Astrocyte (in vitro differentiated cells and primary cell): Measurements from ENCODE around the gene GALNT18. TPM values are rescaled to one million over a fixed set of nuclear protein-coding genes. Genes with fewer than 3 reads are reported as not detected.

Experiments
- DNase-seq: peaks from one replicate; pipeline ENCODE4 v3.0.0-alpha.2; 2010; ENCODE audit warnings: low read depth
- FAIRE-seq: peaks from 2 replicates; lab custom pipeline; 2011; peaks lifted over from hg19 to GRCh38; lab: Jason Lieb, UNC
- H2AFZ ChIP-seq: 2 replicates; pipeline ENCODE4 v1.6.0; 2012; ENCODE audit warnings: low read depth, low read length, inconsistent platforms
- H3K27ac ChIP-seq: 2 replicates; pipeline ENCODE4 v1.5.1; 2011; ENCODE audit warnings: low read depth, low read length, inconsistent platforms
- H3K27me3 ChIP-seq: 2 replicates; pipeline ENCODE4 v1.6.0; 2011; ENCODE audit warnings: low read length, inconsistent platforms; ENCODE audit not compliant: insufficient read depth
- H3K36me3 ChIP-seq: 2 replicates; pipeline ENCODE4 v1.5.1; 2011; ENCODE audit warnings: low read length, inconsistent platforms; ENCODE audit not compliant: insufficient read depth
- H3K4me1 ChIP-seq: 2 replicates; pipeline ENCODE4 v1.5.1; 2011; ENCODE audit warnings: low read length, inconsistent platforms; ENCODE audit not compliant: insufficient read depth
- H3K4me2 ChIP-seq: 2 replicates; pipeline ENCODE4 v1.6.0; 2012; ENCODE audit warnings: low read length, inconsistent platforms
- H3K4me3 ChIP-seq: 2 replicates; pipeline ENCODE4 v1.5.1; 2011; ENCODE audit warnings: low read depth, mild to moderate bottlenecking, low read length, inconsistent platforms; ENCODE audit not compliant: insufficient read depth
- H3K79me2 ChIP-seq: 2 replicates; pipeline ENCODE4 v1.6.0; 2012; ENCODE audit warnings: mild to moderate bottlenecking, low read length, inconsistent platforms; ENCODE audit not compliant: insufficient read depth
- H3K9ac ChIP-seq: 2 replicates; pipeline ENCODE4 v1.6.0; 2012; ENCODE audit warnings: mild to moderate bottlenecking, low read length, inconsistent platforms
- H3K9me3 ChIP-seq: 2 replicates; pipeline ENCODE4 v1.5.1; 2012; ENCODE audit warnings: low read depth, mild to moderate bottlenecking, low read length, inconsistent platforms; ENCODE audit not compliant: insufficient read depth
- H4K20me1 ChIP-seq: 2 replicates; pipeline ENCODE4 v1.6.0; 2012; ENCODE audit warnings: low read length, inconsistent platforms; ENCODE audit not compliant: insufficient read depth
- H3K27ac Mint-ChIP-seq: one replicate; pipeline ENCODE4 v1.8.0; 2021; ENCODE audit warnings: mild to moderate bottlenecking, mixed read lengths; ENCODE audit not compliant: unreplicated experiment
- H3K27me3 Mint-ChIP-seq: one replicate; pipeline ENCODE4 v1.8.0; 2021; ENCODE audit warnings: low read depth, mixed read lengths; ENCODE audit not compliant: unreplicated experiment
- H3K36me3 Mint-ChIP-seq: one replicate; pipeline ENCODE4 v1.8.0; 2021; ENCODE audit warnings: low read depth, mixed read lengths; ENCODE audit not compliant: unreplicated experiment
- H3K4me1 Mint-ChIP-seq: one replicate; pipeline ENCODE4 v1.8.0; 2021; ENCODE audit warnings: low read depth, mixed read lengths; ENCODE audit not compliant: unreplicated experiment
- H3K4me3 Mint-ChIP-seq: one replicate; pipeline ENCODE4 v1.8.0; 2021; ENCODE audit warnings: mild to moderate bottlenecking, moderate library complexity, mixed read lengths; ENCODE audit not compliant: unreplicated experiment
- H3K9me3 Mint-ChIP-seq: one replicate; pipeline ENCODE4 v1.8.0; 2021; ENCODE audit warnings: mild to moderate bottlenecking, mixed read lengths; ENCODE audit not compliant: unreplicated experiment
- CTCF ChIP-seq: IDR thresholded peaks from 2 replicates; pipeline ENCODE4 v1.5.1; 2011; ENCODE audit warnings: low read depth, mild to moderate bottlenecking, inconsistent platforms, low read length, moderate library complexity; ENCODE audit not compliant: insufficient read depth
- EZH2 ChIP-seq: IDR thresholded peaks from 2 replicates; pipeline ENCODE4 v1.6.1; 2012; ENCODE audit warnings: mild to moderate bottlenecking, low read length, inconsistent platforms; ENCODE audit not compliant: insufficient read depth
- total RNA-seq: library from RNA; stranded (reverse); gene quantifications from 2 replicates; pipeline ENCODE4 v1.2.1, GENCODE V29; 2021

Gene GALNT18
- total RNA-seq, 1 donor from 2014 or later: 6.5 TPM

- no peak overlapping the region for H3K4me3 ChIP-seq
- H4K20me1 ChIP-seq: no peaks in the 10 kb centered on the region
- no peak for TF ChIP-seq EZH2
- TF ChIP-seq CTCF: no peak
Observed at GRCh38 chr11:11280826-11281225, 341.0 kb downstream of the GALNT18 start.

GRCh38 chr11:11279956-11280689 lies 341.7 kb downstream of the GALNT18 start:
- Mint-ChIP-seq H3K9me3 (peaks cover 10% of the 10 kb centered on the region), H3K27ac (peak overlapping the region; percentile 80)
- no peak for TF ChIP-seq EZH2
- TF ChIP-seq CTCF: no peak

More at GRCh38 chr11:11280826-11281225, 341.0 kb downstream of the GALNT18 start:
- H3K27ac Mint-ChIP-seq: no peak overlapping the region
- peaks cover 5% of the 10 kb centered on the region for H3K4me1 Mint-ChIP-seq
- peaks cover 4% of the 10 kb centered on the region for H3K36me3 Mint-ChIP-seq
- H3K4me3 Mint-ChIP-seq: no peak overlapping the region
- Histone ChIP-seq H3K27me3 (peaks cover 3% of the 10 kb centered on the region), H3K36me3 (no peaks in the 10 kb centered on the region), H3K79me2 (no peaks in the 10 kb centered on the region), H3K9me3 (no peaks in the 10 kb centered on the region), H3K9ac (no peak overlapping the region), H3K4me1 (no peaks in the 10 kb centered on the region), H3K4me2 (no peak overlapping the region), H3K27ac (no peak overlapping the region), H2AFZ (no peak overlapping the region)
- H3K27me3 Mint-ChIP-seq: peaks cover 8% of the 10 kb centered on the region
- DNase-seq (no peak), FAIRE-seq (no peak)
- peaks cover 7% of the 10 kb centered on the region for H3K9me3 Mint-ChIP-seq

GRCh38 chr11:11272254-11272653 lies 349.6 kb downstream of the GALNT18 start:
- TF ChIP-seq EZH2 (no peak), CTCF (no peak)
- FAIRE-seq (no peak), DNase-seq (no peak)
- Mint-ChIP-seq H3K9me3 (peaks cover 11% of the 10 kb centered on the region), H3K36me3 (peaks cover 2% of the 10 kb centered on the region), H3K4me3 (no peak overlapping the region), H3K27me3 (peaks cover 31% of the 10 kb centered on the region), H3K27ac (no peak overlapping the region), H3K4me1 (peaks cover under 1% of the 10 kb centered on the region)
- Histone ChIP-seq H3K4me1 (no peaks in the 10 kb centered on the region), H3K79me2 (no peaks in the 10 kb centered on the region), H3K36me3 (no peaks in the 10 kb centered on the region), H2AFZ (no peak overlapping the region), H3K27me3 (peaks cover 3% of the 10 kb centered on the region), H3K4me2 (no peak overlapping the region), H3K9me3 (no peaks in the 10 kb centered on the region), H3K27ac (no peak overlapping the region), H3K9ac (no peak overlapping the region), H3K4me3 (no peak overlapping the region), H4K20me1 (no peaks in the 10 kb centered on the region)

More at GRCh38 chr11:11279956-11280689, 341.7 kb downstream of the GALNT18 start:
- no peaks in the 10 kb centered on the region for H4K20me1 ChIP-seq
- no peak overlapping the region for H3K4me3 Mint-ChIP-seq
- no peaks in the 10 kb centered on the region for H3K79me2 ChIP-seq
- peaks cover 3% of the 10 kb centered on the region for H3K27me3 ChIP-seq
- no peaks in the 10 kb centered on the region for H3K9me3 ChIP-seq
- peaks cover 4% of the 10 kb centered on the region for H3K36me3 Mint-ChIP-seq
- DNase-seq (no peak), FAIRE-seq (no peak)
- H3K4me1 ChIP-seq: no peaks in the 10 kb centered on the region
- peak overlapping the region; percentile 7 for H3K4me2 ChIP-seq
- H3K4me1 Mint-ChIP-seq: peaks cover 5% of the 10 kb centered on the region
- H2AFZ ChIP-seq: peak overlapping the region; percentile 37
- peaks cover 6% of the 10 kb centered on the region for H3K27me3 Mint-ChIP-seq
- H3K36me3 ChIP-seq: no peaks in the 10 kb centered on the region
- H3K9ac ChIP-seq: no peak overlapping the region
- no peak overlapping the region for H3K4me3 ChIP-seq
- no peak overlapping the region for H3K27ac ChIP-seq
